DOHH2 (cell line): Measurements from ENCODE around the gene KIF25.

ENCODE experiments used
- H3F3A ChIP-seq: fragments of 200-600 bp; sonication (generic), shearing (Covaris generic); 2 replicates; pipeline ENCODE4 v1.6.0; 2016; ENCODE audit warnings: antibody characterized with exemption, mild to moderate bottlenecking; ENCODE audit not compliant: control insufficient read depth, insufficient read depth
- H3K27ac ChIP-seq: fragments of 200-600 bp; sonication (generic); 2 replicates; pipeline ENCODE4 v1.5.1; 2014; ENCODE audit warnings: low read depth, mild to moderate bottlenecking, low read length, moderate library complexity
- H3K27me3 ChIP-seq: fragments of 200-600 bp; sonication (generic); 2 replicates; pipeline ENCODE4 v1.6.1; 2014; ENCODE audit warnings: mild to moderate bottlenecking, low read length, mixed read lengths; ENCODE audit not compliant: control insufficient read depth
- H3K36me3 ChIP-seq: fragments of 200-600 bp; sonication (generic); 2 replicates; pipeline ENCODE4 v1.6.1; 2014; ENCODE audit warnings: mild to moderate bottlenecking, low read length, moderate library complexity, mixed read lengths; ENCODE audit not compliant: control insufficient read depth
- H3K4me1 ChIP-seq: fragments of 200-600 bp; sonication (generic); 2 replicates; pipeline ENCODE4 v1.6.1; 2014; ENCODE audit warnings: mild to moderate bottlenecking, low read length, mixed read lengths; ENCODE audit not compliant: control insufficient read depth
- H3K4me2 ChIP-seq: fragments of 200-600 bp; sonication (generic); 2 replicates; pipeline ENCODE4 v1.6.0; 2014; ENCODE audit warnings: mild to moderate bottlenecking, low read length, moderate library complexity
- H3K4me3 ChIP-seq: fragments of 200-600 bp; sonication (generic); 2 replicates; pipeline ENCODE4 v1.5.1; 2014; ENCODE audit warnings: mild to moderate bottlenecking, low read length, mixed read lengths
- H3K79me2 ChIP-seq: fragments of 200-600 bp; sonication (generic); 2 replicates; pipeline ENCODE4 v1.6.1; 2014; ENCODE audit warnings: mild to moderate bottlenecking, low read length, mixed read lengths; ENCODE audit not compliant: control insufficient read depth
- H3K9me2 ChIP-seq: fragments of 200-600 bp; sonication (generic); replicated peaks from 2 replicates; pipeline ENCODE4 v1.6.1; 2014; ENCODE audit warnings: mild to moderate bottlenecking, low read length, mixed read lengths; ENCODE audit not compliant: control insufficient read depth
- H3K9me3 ChIP-seq: fragments of 200-600 bp; sonication (generic); 2 replicates; pipeline ENCODE4 v1.6.1; 2014; ENCODE audit warnings: antibody characterized with exemption, low read length, mixed read lengths; ENCODE audit not compliant: control insufficient read depth, insufficient read depth
- H4K20me1 ChIP-seq: fragments of 200-600 bp; sonication (generic); 2 replicates; pipeline ENCODE4 v1.6.0; 2014; ENCODE audit warnings: low read depth, mild to moderate bottlenecking, antibody characterized with exemption, low read length, moderate library complexity; ENCODE audit not compliant: control insufficient read depth, insufficient read depth
- EZH2phosphoT487 ChIP-seq: fragments of 200-600 bp; sonication (generic); IDR thresholded peaks from 2 replicates; pipeline ENCODE4 v1.6.1; 2017; ENCODE audit warnings: borderline replicate concordance, mild to moderate bottlenecking, antibody characterized with exemption, low read length, moderate library complexity, mixed read lengths
- TF ChIP-seq, protein P1 (sequence below): fragments of 200-600 bp; sonication (generic); IDR thresholded peaks from one replicate; pipeline ENCODE4 v1.5.1; 2014; ENCODE audit warnings: antibody characterized with exemption, mild to moderate bottlenecking, low read depth, low read length; ENCODE audit not compliant: poor library complexity, severe bottlenecking

The KIF25 gene

GRCh38 chr6:168093071-168093505 lies 95.6 kb downstream of the KIF25 start:
- Histone ChIP-seq H3K27ac (no peak overlapping the region), H3K4me1 (no peaks in the 10 kb centered on the region), H3K27me3 (no peaks in the 10 kb centered on the region), H3K79me2 (no peaks in the 10 kb centered on the region), H3F3A (no peaks in the 10 kb centered on the region), H3K9me2 (no peaks in the 10 kb centered on the region), H3K4me3 (no peak overlapping the region), H3K9me3 (no peaks in the 10 kb centered on the region), H3K4me2 (no peak overlapping the region), H4K20me1 (no peaks in the 10 kb centered on the region), H3K36me3 (no peaks in the 10 kb centered on the region)
- TF ChIP-seq EZH2phosphoT487 = no peak
- TF ChIP-seq, protein P1, sequence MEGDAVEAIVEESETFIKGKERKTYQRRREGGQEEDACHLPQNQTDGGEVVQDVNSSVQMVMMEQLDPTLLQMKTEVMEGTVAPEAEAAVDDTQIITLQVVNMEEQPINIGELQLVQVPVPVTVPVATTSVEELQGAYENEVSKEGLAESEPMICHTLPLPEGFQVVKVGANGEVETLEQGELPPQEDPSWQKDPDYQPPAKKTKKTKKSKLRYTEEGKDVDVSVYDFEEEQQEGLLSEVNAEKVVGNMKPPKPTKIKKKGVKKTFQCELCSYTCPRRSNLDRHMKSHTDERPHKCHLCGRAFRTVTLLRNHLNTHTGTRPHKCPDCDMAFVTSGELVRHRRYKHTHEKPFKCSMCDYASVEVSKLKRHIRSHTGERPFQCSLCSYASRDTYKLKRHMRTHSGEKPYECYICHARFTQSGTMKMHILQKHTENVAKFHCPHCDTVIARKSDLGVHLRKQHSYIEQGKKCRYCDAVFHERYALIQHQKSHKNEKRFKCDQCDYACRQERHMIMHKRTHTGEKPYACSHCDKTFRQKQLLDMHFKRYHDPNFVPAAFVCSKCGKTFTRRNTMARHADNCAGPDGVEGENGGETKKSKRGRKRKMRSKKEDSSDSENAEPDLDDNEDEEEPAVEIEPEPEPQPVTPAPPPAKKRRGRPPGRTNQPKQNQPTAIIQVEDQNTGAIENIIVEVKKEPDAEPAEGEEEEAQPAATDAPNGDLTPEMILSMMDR = no peak

- Histone ChIP-seq H3K4me3 (no peak overlapping the region), H3K27me3 (no peaks in the 10 kb centered on the region), H3F3A (no peaks in the 10 kb centered on the region), H3K9me2 (no peaks in the 10 kb centered on the region), H3K4me1 (no peaks in the 10 kb centered on the region), H3K36me3 (no peaks in the 10 kb centered on the region), H3K27ac (no peak overlapping the region), H4K20me1 (no peaks in the 10 kb centered on the region), H3K79me2 (no peaks in the 10 kb centered on the region), H3K9me3 (no peaks in the 10 kb centered on the region), H3K4me2 (no peak overlapping the region)
- TF ChIP-seq, protein P1 = no peak
- TF ChIP-seq EZH2phosphoT487 = no peak
Observed at GRCh38 chr6:168093634-168094033, 96.2 kb downstream of the KIF25 start.
